Endothelial cell of umbilical vein (primary cell): ENCODE measurements around the gene FARP1. TPM values are rescaled to one million over a fixed set of nuclear protein-coding genes. Genes with fewer than 3 reads are reported as not detected.

ENCODE experiments used
- BruUV-seq: library from RNA; stranded (reverse); fragments of 400-500 nt; replicated peaks from 2 replicates; lab custom pipeline; 2021; lab: Mats Ljungman, UMichigan
- CTCF ChIA-PET: fragments of 300-600, 350-600 bp; sonication (Branson Sonifier 250); formaldehyde crosslinking; loops from one replicate; lab custom pipeline; 2021; ENCODE audit warnings: antibody characterized with exemption, inconsistent platforms; lab: Charles Lee
- POLR2A ChIA-PET: fragments of 300-600, 350-600 bp; sonication (Branson Sonifier 250); formaldehyde crosslinking; loops from one replicate; lab custom pipeline; 2021; ENCODE audit warnings: antibody characterized with exemption, inconsistent platforms; lab: Charles Lee
- DNase-seq: peaks from one replicate; pipeline ENCODE4 v3.0.0-alpha.2; 2011; ENCODE audit warnings: low read depth, low spot score
- FAIRE-seq: peaks from 2 replicates; lab custom pipeline; 2011; peaks lifted over from hg19 to GRCh38; lab: Jason Lieb, UNC
- H2AFZ ChIP-seq: 2 replicates; pipeline ENCODE4 v1.6.0; 2012; ENCODE audit warnings: low read depth, low read length, control low read depth, inconsistent platforms
- H3K27ac ChIP-seq: 2 replicates; pipeline ENCODE4 v1.5.1; 2011; ENCODE audit warnings: low read depth, mild to moderate bottlenecking, control low read depth, low read length, moderate library complexity; ENCODE audit not compliant: insufficient read depth
- H3K27me3 ChIP-seq, 2 experiments: 2 replicates each; pipeline versions ENCODE4 v1.6.0 to v1.6.1; 2011; ENCODE audit warnings: low read length in 2 of 2, mixed read lengths in 1 of 2; ENCODE audit not compliant: control insufficient read depth in 2 of 2, insufficient read depth in 2 of 2
- H3K36me3 ChIP-seq, 2 experiments: 2 replicates in 1 of 2; 3 replicates in 1 of 2; pipeline ENCODE4 v1.5.1; 2011; ENCODE audit warnings: low read length in 2 of 2, mild to moderate bottlenecking in 1 of 2, moderate library complexity in 1 of 2; ENCODE audit not compliant: control insufficient read depth in 2 of 2, insufficient read depth in 2 of 2; ENCODE audit errors: extremely low read depth in 1 of 2
- H3K4me1 ChIP-seq: 3 replicates; pipeline ENCODE4 v1.5.1; 2011; ENCODE audit warnings: mild to moderate bottlenecking, low read length; ENCODE audit not compliant: control insufficient read depth, insufficient read depth; ENCODE audit errors: extremely low read depth
- H3K4me2 ChIP-seq: 2 replicates; pipeline ENCODE4 v1.6.1; 2011; ENCODE audit warnings: low read length, control low read depth, mixed read lengths; ENCODE audit not compliant: insufficient read depth
- H3K4me3 ChIP-seq, 3 experiments: fragments of 200-600 bp in 1 of 3; sonication (generic), shearing (Covaris generic) in 1 of 3; replicated peaks in 1 of 3; 2 replicates each; pipeline ENCODE4 v1.5.1; 2011 to 2016; ENCODE audit warnings: control low read depth in 3 of 3, low read length in 3 of 3, mild to moderate bottlenecking in 2 of 3, inconsistent platforms in 1 of 3, low read depth in 1 of 3, moderate library complexity in 1 of 3; ENCODE audit not compliant: insufficient read depth in 1 of 3
- H3K79me2 ChIP-seq: 2 replicates; pipeline ENCODE4 v1.6.0; 2012; ENCODE audit warnings: low read length, inconsistent platforms; ENCODE audit not compliant: control insufficient read depth, insufficient read depth
- H3K9ac ChIP-seq: replicated peaks from 2 replicates; pipeline ENCODE3; 2011; ENCODE audit warnings: low read length, control low read depth; ENCODE audit not compliant: insufficient read depth; ENCODE audit errors: extremely low read depth
- H3K9me1 ChIP-seq: replicated peaks from 3 replicates; pipeline ENCODE4 v1.6.0; 2011; ENCODE audit warnings: mild to moderate bottlenecking, low read length; ENCODE audit not compliant: control insufficient read depth, insufficient read depth; ENCODE audit errors: extremely low read depth
- H3K9me3 ChIP-seq: replicated peaks from 2 replicates; pipeline ENCODE4 v1.5.1; 2012; ENCODE audit warnings: low read length, inconsistent platforms; ENCODE audit not compliant: control insufficient read depth, insufficient read depth
- H4K20me1 ChIP-seq: replicated peaks from 2 replicates; pipeline ENCODE3; 2011; ENCODE audit warnings: mild to moderate bottlenecking, low read length; ENCODE audit not compliant: control insufficient read depth, insufficient read depth; ENCODE audit errors: extremely low read depth
- EZH2 ChIP-seq: IDR thresholded peaks from 2 replicates; pipeline ENCODE4 v1.6.1; 2012; ENCODE audit warnings: borderline replicate concordance, low read depth, mild to moderate bottlenecking, moderate library complexity, low read length, inconsistent platforms; ENCODE audit not compliant: severe bottlenecking
- FOS ChIP-seq: IDR thresholded peaks from 2 replicates; pipeline ENCODE4 v1.6.1; 2011; ENCODE audit warnings: mild to moderate bottlenecking, low read length, moderate library complexity, borderline replicate concordance; ENCODE audit not compliant: insufficient read depth
- GATA2 ChIP-seq: IDR thresholded peaks from 2 replicates; pipeline ENCODE4 v1.7.0; 2011; ENCODE audit warnings: low read depth, mild to moderate bottlenecking, moderate library complexity, mixed read lengths, low read length; ENCODE audit not compliant: insufficient read length, insufficient read depth
- JUN ChIP-seq: IDR thresholded peaks from 2 replicates; pipeline ENCODE4 v1.6.1; 2011; ENCODE audit warnings: borderline replicate concordance, low read depth; ENCODE audit not compliant: insufficient read length, insufficient read depth
- MYC ChIP-seq: IDR thresholded peaks from one replicate; pipeline ENCODE4 v1.6.1; 2011; ENCODE audit warnings: mild to moderate bottlenecking, low read depth, low read length
- POLR2A ChIP-seq: IDR thresholded peaks from 2 replicates; pipeline ENCODE4 v1.6.1; 2012; ENCODE audit warnings: low read depth, mild to moderate bottlenecking, control low read depth, low read length
- POLR2AphosphoS5 ChIP-seq: IDR thresholded peaks from 2 replicates; pipeline ENCODE4 v1.6.1; 2012; ENCODE audit warnings: low read depth, mild to moderate bottlenecking, control low read depth, low read length, moderate library complexity; ENCODE audit not compliant: insufficient read depth
- dilution Hi-C: fragments of 300-500 bp; cut with MboI; formaldehyde crosslinking; loops from one replicate; pipeline ENCODE4 v1.15.0; 2019; ENCODE audit warnings: low sequenced_read_pairs; ENCODE audit not compliant: extremely low pct_ligation_motif_present
- intact Hi-C: fragments of 100-400 bp; cut with micrococcal nuclease; formaldehyde crosslinking; loops from one replicate; pipeline ENCODE4 v1.10.0; 2022
- polyA plus RNA-seq, 4 experiments: library from polyadenylated mRNA; depleted of rRNA in 3 of 4; stranded (reverse) in 3 of 4; unstranded in 1 of 4; fragments of >200 nt; gene quantifications; 2 replicates each; pipeline versions ENCODE4 v1.2.1 to v1.2.3, GENCODE V29; 2011 to 2012; ENCODE audit warnings: missing spikeins in 1 of 4
- total RNA-seq: library from RNA; stranded (reverse); gene quantifications from 2 replicates; pipeline ENCODE4 v1.2.3, GENCODE V29; 2021
- TF ChIP-seq, protein P1 (sequence below): IDR thresholded peaks from 2 replicates; pipeline ENCODE4 v1.6.1; 2011; ENCODE audit not compliant: insufficient read depth, insufficient read length
- TF ChIP-seq, protein P2 (sequence below), 2 donors: IDR thresholded peaks; 1 replicate in 1 of 2; 2 replicates in 1 of 2; pipeline ENCODE4 v1.5.1; 2011; ENCODE audit warnings: low read length in 2 of 2, mild to moderate bottlenecking in 2 of 2, moderate library complexity in 2 of 2, control low read depth in 1 of 2, inconsistent platforms in 1 of 2, low read depth in 1 of 2; ENCODE audit not compliant: insufficient read depth in 1 of 2; ENCODE audit errors: extremely low read depth in 1 of 2

The FARP1 gene
- total and polyA plus RNA-seq, 2 donors (not counting 3 experiments of a cell fraction or from before 2014, with no cell fraction given) = 19.0 to 77.7 TPM

DNA sequence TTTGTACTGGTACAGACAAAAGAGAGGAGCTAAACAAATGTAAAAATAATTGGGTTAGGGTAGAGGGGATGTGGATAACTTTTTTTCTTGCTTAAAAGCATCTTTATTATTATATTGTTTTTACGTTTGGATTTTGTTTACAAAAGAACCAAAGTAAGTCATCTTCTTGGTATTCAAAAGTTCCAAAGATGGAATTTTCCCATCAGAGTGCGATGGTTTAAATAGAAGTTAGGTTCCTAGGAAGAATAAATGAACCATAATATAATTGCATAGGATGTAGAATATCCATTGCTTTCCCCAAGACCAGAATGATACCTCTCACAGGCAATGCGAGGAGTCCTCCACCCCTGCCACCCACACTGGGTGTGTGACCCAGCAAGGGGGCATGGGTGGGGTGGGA, 133.6 kb downstream of the FARP1 start:
- H3K27me3 ChIP-seq = no peaks in the 10 kb centered on the region
- H4K20me1 ChIP-seq = no peaks in the 10 kb centered on the region
- H3K27ac ChIP-seq = no peak overlapping the region
- no peak overlapping the region for H3K9ac ChIP-seq
- TF ChIP-seq FOS = no peak
- no peak for TF ChIP-seq POLR2A
- TF ChIP-seq POLR2AphosphoS5 = no peak
- no peak for TF ChIP-seq JUN
- no peak for TF ChIP-seq GATA2
- no peak for TF ChIP-seq EZH2
- TF ChIP-seq, protein P1, sequence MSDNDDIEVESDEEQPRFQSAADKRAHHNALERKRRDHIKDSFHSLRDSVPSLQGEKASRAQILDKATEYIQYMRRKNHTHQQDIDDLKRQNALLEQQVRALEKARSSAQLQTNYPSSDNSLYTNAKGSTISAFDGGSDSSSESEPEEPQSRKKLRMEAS = no peak
- no peak for TF ChIP-seq MYC
- TF ChIP-seq, protein P2, sequence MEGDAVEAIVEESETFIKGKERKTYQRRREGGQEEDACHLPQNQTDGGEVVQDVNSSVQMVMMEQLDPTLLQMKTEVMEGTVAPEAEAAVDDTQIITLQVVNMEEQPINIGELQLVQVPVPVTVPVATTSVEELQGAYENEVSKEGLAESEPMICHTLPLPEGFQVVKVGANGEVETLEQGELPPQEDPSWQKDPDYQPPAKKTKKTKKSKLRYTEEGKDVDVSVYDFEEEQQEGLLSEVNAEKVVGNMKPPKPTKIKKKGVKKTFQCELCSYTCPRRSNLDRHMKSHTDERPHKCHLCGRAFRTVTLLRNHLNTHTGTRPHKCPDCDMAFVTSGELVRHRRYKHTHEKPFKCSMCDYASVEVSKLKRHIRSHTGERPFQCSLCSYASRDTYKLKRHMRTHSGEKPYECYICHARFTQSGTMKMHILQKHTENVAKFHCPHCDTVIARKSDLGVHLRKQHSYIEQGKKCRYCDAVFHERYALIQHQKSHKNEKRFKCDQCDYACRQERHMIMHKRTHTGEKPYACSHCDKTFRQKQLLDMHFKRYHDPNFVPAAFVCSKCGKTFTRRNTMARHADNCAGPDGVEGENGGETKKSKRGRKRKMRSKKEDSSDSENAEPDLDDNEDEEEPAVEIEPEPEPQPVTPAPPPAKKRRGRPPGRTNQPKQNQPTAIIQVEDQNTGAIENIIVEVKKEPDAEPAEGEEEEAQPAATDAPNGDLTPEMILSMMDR (IDR thresholded peaks at IDR 0.05; ENCODE audit: extremely low read depth in 1 of 2, insufficient read depth in 1 of 2, low read depth in 1 of 2, low read length in 2 of 2) = no peak
- dilution Hi-C loops = no loop called here
- no peaks in the 10 kb centered on the region for H3K79me2 ChIP-seq
- intact Hi-C loops = no loop called here
- DNase-seq = no peak
- no peaks in the 10 kb centered on the region for H3K36me3 ChIP-seq
- H3K9me3 ChIP-seq = no peaks in the 10 kb centered on the region
- FAIRE-seq = no peak
- CTCF ChIA-PET = interaction anchor here (1.4 to 1.8 kb wide), 2 partner anchors 25 to 30 kb away, joined by 3 to 5 read pairs; no protein-coding TSS in a partner anchor
- BruUV-seq = no TSS peak
- no peak overlapping the region for H3K4me2 ChIP-seq
- no peak overlapping the region for H3K4me3 ChIP-seq
- H3K9me1 ChIP-seq = no peaks in the 10 kb centered on the region
- H2AFZ ChIP-seq = no peak overlapping the region
- POLR2A ChIA-PET = no interaction called here
- no peaks in the 10 kb centered on the region for H3K4me1 ChIP-seq
